Dermis blood vessel endothelial cell (primary cell): ENCODE results near the gene PRR22. TPM values are rescaled to one million over a fixed set of nuclear protein-coding genes. Genes with fewer than 3 reads are reported as not detected.
A peak's percentile ranks its signal among the peaks of the same experiment; 100 is the strongest.
"Not testable (repeated sequence)": the region's sequence is repeated elsewhere in the genome, so short reads cannot be mapped to it uniquely, and the experiment has no call there.

ENCODE experiments used
- DNase-seq: peaks from one replicate; pipeline ENCODE4 v3.0.0; 2010
- total RNA-seq: library from RNA; depleted of rRNA; stranded (reverse); fragments of >200 nt; gene quantifications from 2 replicates; pipeline ENCODE4 v1.2.3, GENCODE V29; 2014

Gene PRR22
- total RNA-seq, 1 donor from 2014 or later = 0.51 TPM

DNA sequence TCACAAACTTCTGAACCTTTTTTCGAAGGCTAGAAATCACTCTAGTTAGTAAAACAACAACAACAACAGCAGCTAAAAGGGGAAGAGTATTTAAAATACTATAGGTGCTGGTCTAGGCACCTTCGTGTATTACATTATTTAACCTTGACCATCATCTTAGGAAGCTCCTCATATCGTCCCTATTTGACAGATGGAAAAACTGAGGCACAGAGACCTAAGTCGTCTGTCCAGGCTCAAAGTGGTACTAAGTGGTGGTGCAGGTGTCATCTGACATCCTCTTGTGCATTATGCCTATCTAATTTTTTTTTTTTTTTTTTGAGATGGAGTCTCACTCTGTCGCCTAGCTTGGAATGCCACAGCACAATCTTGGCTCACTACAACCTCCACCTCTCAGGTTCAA lies 35.0 kb downstream of the PRR22 start:
- DNase-seq = no peak

DNA sequence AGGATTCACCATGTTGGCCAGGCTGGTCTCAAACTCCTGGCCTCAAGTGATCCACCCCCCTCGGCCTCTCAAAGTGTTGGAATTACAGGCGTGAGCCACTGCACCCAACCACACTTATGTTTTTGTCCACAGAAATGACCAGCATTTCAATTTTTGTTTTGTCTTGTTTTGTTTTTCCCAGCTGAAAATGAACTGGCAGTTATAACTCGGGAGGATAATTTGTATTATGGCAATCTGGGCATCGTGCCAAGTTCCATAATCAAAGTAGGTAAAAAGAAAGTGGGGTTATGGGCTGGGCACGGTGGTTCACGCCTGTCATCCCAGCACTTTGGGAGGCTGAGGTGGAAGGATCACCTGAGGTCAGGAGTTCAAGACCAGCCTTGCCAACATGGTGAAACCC lies 35.6 kb downstream of the PRR22 start:
- DNase-seq = peak; percentile 34

DNA sequence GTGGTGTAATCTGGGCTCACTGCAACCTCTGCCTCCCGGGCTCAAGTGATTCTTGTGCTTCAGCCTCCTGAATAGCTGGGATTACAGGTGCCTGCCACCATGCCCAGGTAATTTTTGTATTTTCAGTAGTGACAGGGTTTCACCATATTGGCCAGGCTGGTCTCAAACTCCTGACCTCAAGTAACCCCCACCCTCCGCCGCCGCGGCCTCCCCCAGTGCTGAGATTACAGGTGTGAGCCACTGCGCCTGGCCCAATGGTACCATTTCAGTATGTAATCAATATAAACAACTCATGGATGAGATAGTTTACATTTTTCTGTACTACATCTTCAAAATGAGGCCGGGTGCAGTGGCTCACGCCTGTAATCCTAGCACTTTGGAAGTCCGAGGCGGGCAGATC lies 39.5 kb downstream of the PRR22 start:
- not testable (repeated sequence) for DNase-seq

DNA sequence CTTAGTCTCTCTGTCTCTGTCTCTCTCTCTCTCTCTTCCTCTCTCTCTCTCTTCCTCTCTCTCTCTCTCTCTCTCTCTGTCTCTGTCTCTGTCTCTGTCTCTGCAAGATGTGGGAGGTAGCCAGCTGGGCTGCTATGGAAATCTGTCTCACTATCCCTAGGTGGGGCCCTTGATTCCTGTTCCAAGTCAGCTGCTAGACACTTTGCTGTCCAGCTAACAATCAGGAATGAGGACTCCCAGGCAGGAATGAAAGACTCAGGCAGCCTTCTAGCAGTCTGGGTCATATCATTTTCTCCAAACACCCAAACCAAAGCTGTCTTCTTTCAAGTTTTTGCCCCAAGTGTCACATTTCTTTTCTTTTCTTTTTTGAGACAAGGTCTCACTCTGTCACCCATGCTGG lies 40.9 kb downstream of the PRR22 start:
- no peak for DNase-seq

DNA sequence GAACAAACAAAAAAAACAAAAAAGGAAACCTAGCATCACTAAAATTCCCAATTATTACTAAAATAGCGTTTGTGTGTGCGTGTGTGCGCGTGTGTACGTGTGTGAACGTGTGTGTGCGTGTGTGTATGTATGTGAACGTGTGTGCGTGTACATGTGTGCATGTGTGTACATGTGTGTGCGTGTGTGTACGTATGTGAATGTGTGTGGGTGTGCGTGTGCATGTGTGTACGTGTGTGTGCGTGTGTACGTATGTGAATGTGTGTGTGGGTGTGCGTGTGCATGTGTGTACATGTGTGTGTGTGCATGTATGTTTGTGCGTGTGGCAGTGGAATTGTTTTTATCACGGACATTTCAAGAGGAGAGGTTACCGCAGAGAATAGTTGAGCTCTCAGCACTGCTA lies 42.5 kb downstream of the PRR22 start:
- no peak for DNase-seq

DNA sequence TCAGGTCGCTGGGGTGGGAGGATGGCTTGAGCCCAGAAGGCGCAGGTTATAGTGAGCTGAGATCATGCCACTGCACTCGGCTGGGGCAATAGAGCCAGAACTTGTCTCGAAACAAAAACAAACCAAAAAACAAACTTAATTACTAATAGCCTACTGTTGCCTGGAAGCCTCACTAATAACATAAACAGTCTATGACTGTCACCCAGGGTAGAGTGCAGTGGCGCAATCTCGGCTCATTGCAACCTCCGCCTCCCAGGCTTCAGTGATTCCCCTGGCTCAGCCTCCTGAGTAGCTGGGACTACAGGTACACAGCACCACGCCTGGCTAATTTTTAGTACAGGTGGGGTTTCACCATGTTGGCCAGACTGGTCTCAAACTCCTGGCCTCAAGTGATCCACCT lies 46.1 kb downstream of the PRR22 start:
- no peak for DNase-seq

DNA sequence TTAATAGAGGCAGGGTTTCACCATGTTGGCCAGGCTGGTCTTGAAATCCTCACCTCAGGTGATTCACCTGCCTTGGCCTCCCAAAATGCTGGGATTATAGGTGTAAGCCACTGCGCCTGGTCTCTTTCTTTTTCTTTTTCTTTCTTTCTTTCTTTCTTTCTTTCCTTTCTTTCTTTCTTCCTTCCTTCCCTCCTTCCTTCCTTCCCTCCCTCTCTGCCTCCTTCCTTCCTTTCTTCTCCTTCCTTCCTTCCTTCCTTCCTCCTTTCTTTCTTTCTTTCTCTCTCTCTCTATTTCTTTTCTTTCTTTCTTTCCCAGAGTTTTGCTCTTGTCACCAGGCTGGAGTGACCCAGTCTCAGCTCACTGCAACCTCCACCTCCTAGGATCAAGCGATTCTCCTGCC lies 51.4 kb downstream of the PRR22 start:
- not testable (repeated sequence) for DNase-seq

Other genes starting within 250 kb of the PRR22 start
- gene TINCR, start 216.8 kb downstream of the PRR22 start, total RNA-seq = under 0.01 TPM in 1 of 2 replicates, not detected in the other
- 33.4 and 47.5 TPM in 2 replicates for gene SAFB2, start 162.0 kb downstream of the PRR22 start, total RNA-seq
- gene SAFB, start 161.7 kb downstream of the PRR22 start, total RNA-seq = 56.0 and 60.1 TPM in 2 replicates
- 13.4 and 22.3 TPM in 2 replicates for gene MICOS13, start 104.2 kb downstream of the PRR22 start, total RNA-seq
- gene HSD11B1L, start 103.7 kb downstream of the PRR22 start, total RNA-seq = 7.4 and 9.7 TPM in 2 replicates
- gene RPL36, start 94.5 kb downstream of the PRR22 start, total RNA-seq = 379 and 554 TPM in 2 replicates
- 73.7 and 89.9 TPM in 2 replicates for gene LONP1, start 64.6 kb downstream of the PRR22 start, total RNA-seq
- not detected in 2 replicates for gene CATSPERD, start 64.1 kb downstream of the PRR22 start, total RNA-seq
- 21.8 and 38.9 TPM in 2 replicates for gene DUS3L, start 6.4 kb upstream of the PRR22 start, total RNA-seq
- gene NRTN, start 20.3 kb upstream of the PRR22 start, total RNA-seq = 0.42 and 0.85 TPM in 2 replicates
- not detected in 2 replicates for gene FUT6, start 55.0 kb upstream of the PRR22 start, total RNA-seq
- not detected in 2 replicates for gene FUT3, start 66.7 kb upstream of the PRR22 start, total RNA-seq
- not detected in 2 replicates for gene FUT5, start 85.8 kb upstream of the PRR22 start, total RNA-seq
- gene NDUFA11, start 119.0 kb upstream of the PRR22 start, total RNA-seq = 283 and 366 TPM in 2 replicates
- 6.0 and 8.5 TPM in 2 replicates for gene VMAC, start 120.1 kb upstream of the PRR22 start, total RNA-seq
- 2.6 and 3.7 TPM in 2 replicates for gene CAPS, start 129.5 kb upstream of the PRR22 start, total RNA-seq
- gene RANBP3, start 193.4 kb upstream of the PRR22 start, total RNA-seq = 39.0 and 51.2 TPM in 2 replicates